ENCODE data around the gene PACS2. TPM values are rescaled to one million over a fixed set of nuclear protein-coding genes. Genes with fewer than 3 reads are reported as not detected.

The PACS2 gene
- total and polyA plus RNA-seq, 2 of the 8 experiments (the other 6 are each of a cell fraction or from before 2014, with no cell fraction given) = 38.0 to 62.8 TPM

- peaks cover 50 to 51% of the 10 kb centered on the region in 2 experiments for H4K20me1 ChIP-seq (replicated peaks in 1 of 2; ENCODE audit: control insufficient read depth in 1 of 2, insufficient read depth in 2 of 2, low read length in 2 of 2)
- no peak for FAIRE-seq
- H2BK120ac ChIP-seq (replicated peaks; ENCODE audit: low read depth, low read length) = no peak overlapping the region
- 84% methylated on average over 9 of the region's 9 CpGs; no CpG with 5 or more reads in 1 of the 2 experiments for WGBS, 2 experiments (ENCODE audit: extremely low coverage in 1 of 2, insufficient coverage in 1 of 2, insufficient read length in 1 of 2, insufficient replicate concordance in 2 of 2, low coverage in 1 of 2, low lambda C conversion rate in 2 of 2, missing lambda C conversion rate in 1 of 2)
- H3K27me3 ChIP-seq (replicated peaks in 1 of 4; ENCODE audit: control insufficient read depth in 3 of 4, extremely low read depth in 1 of 4, insufficient read depth in 3 of 4, low read length in 3 of 4) = no peaks in the 10 kb centered on the region
- no peak overlapping the region for H3K4ac ChIP-seq (replicated peaks; ENCODE audit: insufficient read length, low read depth, low read length)
- H2BK5ac ChIP-seq (ENCODE audit: low read depth, low read length) = no peak overlapping the region
- H3K36me3 ChIP-seq (ENCODE audit: control insufficient read depth in 2 of 4, insufficient read depth in 4 of 4, low read length in 3 of 4) = peaks cover 0 to 11% (median 3%) of the 10 kb centered on the region in 4 experiments; a peak in 3 of 8 replicates
- no peak overlapping the region for H3K23ac ChIP-seq (ENCODE audit: insufficient read length)
- no peaks in the 10 kb centered on the region; a peak in 2 of 7 replicates for H3K4me1 ChIP-seq (replicated peaks in 1 of 4; ENCODE audit: control insufficient read depth in 3 of 4, insufficient read depth in 4 of 4, low read length in 3 of 4)
- no peak overlapping the region for H3K14ac ChIP-seq (ENCODE audit: insufficient read length)
- no peak overlapping the region for H2BK12ac ChIP-seq (ENCODE audit: low read depth, low read length)
- H3K79me2 ChIP-seq (ENCODE audit: control insufficient read depth in 1 of 2, insufficient read depth in 2 of 2, low read length in 2 of 2) = peaks cover 29 to 87% of the 10 kb centered on the region in 2 experiments
- H2AK5ac ChIP-seq (ENCODE audit: low read depth, low read length) = no peak overlapping the region
- POLR2A ChIA-PET (ENCODE audit: partially characterized antibody) = interaction anchor here (0.7 kb wide), 1 partner anchor 352 kb away, joined by 3 read pairs; no protein-coding TSS in a partner anchor
- H3K79me1 ChIP-seq (ENCODE audit: low read depth, low read length) = peaks cover 18% of the 10 kb centered on the region
- CTCF ChIA-PET (ENCODE audit: partially characterized antibody) = interaction anchor here (0.7 to 1.9 kb wide), 3 partner anchors 19 to 260 kb away, joined by 3 to 5 read pairs (median 3); partner anchors contain the start of gene JAG2
- H3K4me3 ChIP-seq (ENCODE audit: extremely low read depth in 1 of 4, insufficient read depth in 2 of 4, low read depth in 3 of 4, low read length in 4 of 4) = no peak overlapping the region
- TF ChIP-seq ZNF274 (IDR thresholded peaks at IDR 0.05; ENCODE audit: borderline replicate concordance, extremely low read depth, low read length) (no peak), POU5F1 (IDR thresholded peaks at IDR 0.05; ENCODE audit: low read depth, low read length) (no peak), EZH2 (IDR thresholded peaks at IDR 0.05; ENCODE audit: low read depth, low read length, severe bottlenecking) (no peak), SP4 (IDR thresholded peaks at IDR 0.05; ENCODE audit: low read length) (no peak), CHD2 (IDR thresholded peaks at IDR 0.05; ENCODE audit: low read length) (no peak), KDM5A (IDR thresholded peaks at IDR 0.05; ENCODE audit: low read length) (no peak), PHF8 (conservative IDR thresholded peaks at IDR 0.05; ENCODE audit: low read depth, low read length) (no peak), NANOG (IDR thresholded peaks at IDR 0.05; ENCODE audit: insufficient read depth, low read depth, low read length, poor library complexity, severe bottlenecking) (no peak)
- TF ChIP-seq, protein P1, sequence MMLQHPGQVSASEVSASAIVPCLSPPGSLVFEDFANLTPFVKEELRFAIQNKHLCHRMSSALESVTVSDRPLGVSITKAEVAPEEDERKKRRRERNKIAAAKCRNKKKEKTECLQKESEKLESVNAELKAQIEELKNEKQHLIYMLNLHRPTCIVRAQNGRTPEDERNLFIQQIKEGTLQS (IDR thresholded peaks at IDR 0.05; ENCODE audit: insufficient read depth, low read depth, low read length) = no peak
- TF ChIP-seq, protein P2, sequence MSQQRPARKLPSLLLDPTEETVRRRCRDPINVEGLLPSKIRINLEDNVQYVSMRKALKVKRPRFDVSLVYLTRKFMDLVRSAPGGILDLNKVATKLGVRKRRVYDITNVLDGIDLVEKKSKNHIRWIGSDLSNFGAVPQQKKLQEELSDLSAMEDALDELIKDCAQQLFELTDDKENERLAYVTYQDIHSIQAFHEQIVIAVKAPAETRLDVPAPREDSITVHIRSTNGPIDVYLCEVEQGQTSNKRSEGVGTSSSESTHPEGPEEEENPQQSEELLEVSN (IDR thresholded peaks at IDR 0.05) = no peak
- no peak overlapping the region for H2AFZ ChIP-seq (ENCODE audit: low read length)
- H3K56ac ChIP-seq (replicated peaks; ENCODE audit: insufficient read length, low read depth, low read length) = no peak overlapping the region
- H3K18ac ChIP-seq (ENCODE audit: extremely low read depth, low read length) = no peak overlapping the region
- H3K27ac ChIP-seq (ENCODE audit: low read depth, low read length) = no peak overlapping the region
- H3K4me2 ChIP-seq (ENCODE audit: insufficient read depth in 1 of 2, low read depth in 2 of 2, low read length in 2 of 2) = no peak overlapping the region
- H3K9me3 ChIP-seq (ENCODE audit: insufficient read depth in 2 of 2, low read depth in 1 of 2, low read length in 1 of 2) = no peaks in the 10 kb centered on the region
- no peak overlapping the region for H3K9ac ChIP-seq (replicated peaks in 1 of 4; ENCODE audit: extremely low read depth in 1 of 4, low read depth in 3 of 4, low read length in 3 of 4)
- no peak overlapping the region for H2BK20ac ChIP-seq (ENCODE audit: low read length)
- no peak overlapping the region for H4K91ac ChIP-seq (replicated peaks; ENCODE audit: insufficient read length, low read length)
- DNase-seq (ENCODE audit: low read depth in 1 of 2, low spot score in 2 of 2) = no peak
- no peaks in the 10 kb centered on the region for H3K23me2 ChIP-seq (ENCODE audit: low read depth, low read length)
- no peak overlapping the region for H4K8ac ChIP-seq (ENCODE audit: extremely low read depth, insufficient read depth, low read length)
- H4K5ac ChIP-seq (ENCODE audit: insufficient read length, low read depth, low read length) = no peak overlapping the region
- no peak overlapping the region for H2BK15ac ChIP-seq (ENCODE audit: low read length)
These were observed 113.5 kb downstream of the PACS2 start for GRCh38 chr14:105427936-105428485.

Measured in H1 (cell line).